Endothelial cell (in vitro differentiated cells): ENCODE data around the gene C4orf51. TPM values are rescaled to one million over a fixed set of nuclear protein-coding genes. Genes with fewer than 3 reads are reported as not detected.

Experiments used
- DNase-seq: peaks from one replicate; pipeline ENCODE4 v3.0.0; 2021; ENCODE audit warnings: low spot score
- H3K27ac Mint-ChIP-seq: one replicate; pipeline ENCODE4 v1.8.0; 2021; ENCODE audit warnings: mixed read lengths, inconsistent platforms; ENCODE audit not compliant: unreplicated experiment
- H3K27me3 Mint-ChIP-seq: one replicate; pipeline ENCODE4 v1.8.0; 2021; ENCODE audit warnings: mild to moderate bottlenecking, moderate library complexity, mixed read lengths, inconsistent platforms; ENCODE audit not compliant: unreplicated experiment
- H3K36me3 Mint-ChIP-seq: one replicate; pipeline ENCODE4 v1.8.0; 2021; ENCODE audit warnings: mild to moderate bottlenecking, low read depth, mixed read lengths, inconsistent platforms; ENCODE audit not compliant: unreplicated experiment
- H3K4me1 Mint-ChIP-seq: one replicate; pipeline ENCODE4 v1.8.0; 2021; ENCODE audit warnings: mild to moderate bottlenecking, mixed read lengths, inconsistent platforms; ENCODE audit not compliant: unreplicated experiment
- H3K4me3 Mint-ChIP-seq: one replicate; pipeline ENCODE4 v1.8.0; 2021; ENCODE audit warnings: mild to moderate bottlenecking, mixed read lengths, inconsistent platforms; ENCODE audit not compliant: unreplicated experiment
- H3K9me3 Mint-ChIP-seq: one replicate; pipeline ENCODE4 v1.8.0; 2021; ENCODE audit warnings: mixed read lengths, inconsistent platforms; ENCODE audit not compliant: unreplicated experiment
- total RNA-seq: library from RNA; stranded (reverse); fragmentation: NEBNext Ultra II Directional; extraction: Animal tissue kit (Norgen Biotek cat#: 25700); gene quantifications from one replicate; pipeline ENCODE4 v1.2.1, GENCODE V29; 2021; ENCODE audit not compliant: unreplicated experiment
- TF ChIP-seq, protein P1 (sequence below): fragments of 200-600 bp; sonication (generic); IDR thresholded peaks from one replicate; pipeline ENCODE4 v1.5.0; 2021; ENCODE audit warnings: antibody characterized with exemption; ENCODE audit not compliant: unreplicated experiment

Gene C4orf51
- total RNA-seq, 1 donor from 2014 or later: not detected

DNA sequence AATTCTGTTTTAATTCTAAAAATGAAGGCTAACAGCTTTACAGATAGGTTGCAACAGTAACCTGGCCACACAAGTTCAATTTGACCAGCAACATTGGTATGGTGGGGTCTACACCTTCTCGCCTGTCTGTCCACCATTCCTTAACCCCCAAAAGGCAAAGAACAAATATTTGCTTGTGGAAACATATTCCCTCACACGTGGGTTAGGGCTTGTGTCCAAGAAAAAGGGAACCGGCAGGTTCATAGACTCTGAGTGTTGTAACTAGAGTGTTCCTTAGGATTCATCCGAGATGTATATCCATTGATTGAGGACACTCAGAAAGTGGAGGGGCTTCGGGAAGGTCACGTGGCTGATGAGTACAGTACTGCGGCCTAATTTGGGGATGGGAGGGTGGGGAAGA is 54.1 kb downstream of the C4orf51 start:
- Mint-ChIP-seq H3K4me1 (peaks cover 26% of the 10 kb centered on the region), H3K4me3 (peak overlapping the region; percentile 81)

DNA sequence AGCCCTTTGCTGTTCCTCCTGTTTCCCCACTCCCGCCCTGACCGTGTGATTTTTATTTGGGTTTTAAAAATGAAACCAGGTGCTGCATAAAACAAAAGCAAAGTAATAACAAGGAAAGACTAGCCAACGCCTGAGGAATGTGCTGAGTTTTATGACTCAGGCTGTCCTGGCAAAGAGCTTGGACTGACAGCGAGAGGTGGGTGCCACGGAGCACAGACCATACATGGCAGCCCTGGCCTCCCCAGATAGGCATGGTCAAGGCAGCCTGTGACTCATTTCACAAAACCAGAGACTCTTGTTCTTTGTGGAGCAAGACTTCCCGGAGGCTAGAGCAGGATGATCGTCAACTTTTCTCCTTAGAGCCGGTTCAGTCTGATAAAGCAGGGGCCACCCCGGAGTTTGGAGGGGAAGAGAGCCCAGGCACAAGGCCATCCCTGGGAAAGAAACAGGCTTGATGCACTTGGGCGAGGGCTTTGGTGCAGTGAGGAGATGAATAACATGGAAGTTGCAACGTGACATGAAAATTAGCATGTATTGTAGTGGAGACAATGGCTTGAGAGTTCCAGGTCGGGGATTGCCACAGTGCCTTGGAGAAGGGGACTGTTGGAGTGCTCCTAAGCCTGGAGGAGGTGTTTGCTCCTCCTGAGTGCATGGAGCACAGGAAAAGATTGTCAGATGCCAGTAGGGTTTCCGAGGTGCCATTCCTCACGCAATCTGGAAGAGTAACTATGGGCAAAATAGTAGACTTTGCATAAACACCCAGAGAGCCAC is 54.8 kb downstream of the C4orf51 start:
- Mint-ChIP-seq H3K27me3 (peaks cover 9% of the 10 kb centered on the region), H3K36me3 (no peaks in the 10 kb centered on the region), H3K4me1 (peaks cover 26% of the 10 kb centered on the region), H3K4me3 (no peak overlapping the region), H3K9me3 (no peaks in the 10 kb centered on the region), H3K27ac (peak overlapping the region; percentile 36)
- TF ChIP-seq, protein P1, sequence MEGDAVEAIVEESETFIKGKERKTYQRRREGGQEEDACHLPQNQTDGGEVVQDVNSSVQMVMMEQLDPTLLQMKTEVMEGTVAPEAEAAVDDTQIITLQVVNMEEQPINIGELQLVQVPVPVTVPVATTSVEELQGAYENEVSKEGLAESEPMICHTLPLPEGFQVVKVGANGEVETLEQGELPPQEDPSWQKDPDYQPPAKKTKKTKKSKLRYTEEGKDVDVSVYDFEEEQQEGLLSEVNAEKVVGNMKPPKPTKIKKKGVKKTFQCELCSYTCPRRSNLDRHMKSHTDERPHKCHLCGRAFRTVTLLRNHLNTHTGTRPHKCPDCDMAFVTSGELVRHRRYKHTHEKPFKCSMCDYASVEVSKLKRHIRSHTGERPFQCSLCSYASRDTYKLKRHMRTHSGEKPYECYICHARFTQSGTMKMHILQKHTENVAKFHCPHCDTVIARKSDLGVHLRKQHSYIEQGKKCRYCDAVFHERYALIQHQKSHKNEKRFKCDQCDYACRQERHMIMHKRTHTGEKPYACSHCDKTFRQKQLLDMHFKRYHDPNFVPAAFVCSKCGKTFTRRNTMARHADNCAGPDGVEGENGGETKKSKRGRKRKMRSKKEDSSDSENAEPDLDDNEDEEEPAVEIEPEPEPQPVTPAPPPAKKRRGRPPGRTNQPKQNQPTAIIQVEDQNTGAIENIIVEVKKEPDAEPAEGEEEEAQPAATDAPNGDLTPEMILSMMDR: no peak
- DNase-seq: no peak

More for the DNA sequence above, 54.1 kb downstream of the C4orf51 start:
- DNase-seq: no peak
- H3K27ac Mint-ChIP-seq: peak overlapping the region; percentile 93
- H3K9me3 Mint-ChIP-seq: no peaks in the 10 kb centered on the region
- TF ChIP-seq, protein P1: no peak
- H3K27me3 Mint-ChIP-seq: peaks cover 9% of the 10 kb centered on the region
- H3K36me3 Mint-ChIP-seq: no peaks in the 10 kb centered on the region

DNA sequence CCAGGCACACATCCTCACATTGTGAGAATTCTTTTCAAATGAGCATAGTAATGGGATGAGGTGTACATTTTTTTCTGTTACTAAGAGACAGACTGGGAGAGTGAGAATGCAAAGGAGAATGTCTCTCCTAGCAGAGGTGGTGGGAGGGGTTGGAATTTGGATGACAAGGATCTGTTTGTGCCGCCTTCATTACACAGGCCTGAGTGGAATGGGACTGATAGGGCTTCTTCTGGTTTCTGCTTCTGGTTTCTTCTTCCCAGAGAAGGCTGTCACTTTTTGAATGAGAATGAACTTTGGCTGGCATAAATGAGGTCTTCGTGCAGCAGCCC is 55.4 kb downstream of the C4orf51 start:
- Mint-ChIP-seq H3K4me3 (no peak overlapping the region), H3K27ac (peak overlapping the region; percentile 36), H3K4me1 (peaks cover 26% of the 10 kb centered on the region), H3K9me3 (no peaks in the 10 kb centered on the region), H3K36me3 (no peaks in the 10 kb centered on the region), H3K27me3 (peaks cover 9% of the 10 kb centered on the region)
- TF ChIP-seq, protein P1: no peak
- no peak for DNase-seq

DNA sequence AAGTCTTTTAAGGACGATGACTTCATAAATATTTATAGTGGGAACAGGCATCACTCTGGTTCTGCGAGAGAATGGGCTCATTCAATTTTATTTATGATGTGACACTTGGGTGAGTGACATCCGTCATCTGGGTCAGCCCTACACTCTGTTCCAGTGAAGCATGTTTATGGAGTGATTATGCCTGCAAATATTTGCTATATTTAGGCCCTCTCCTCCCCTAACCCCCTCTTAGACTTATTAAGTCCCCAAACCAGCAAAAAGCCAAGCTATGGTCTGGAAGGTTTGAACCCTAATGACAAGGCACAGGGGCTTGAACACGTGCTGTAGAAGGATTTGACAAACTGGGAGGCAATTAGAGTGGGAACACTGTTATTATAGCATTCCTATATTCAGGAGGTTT is 55.9 kb downstream of the C4orf51 start:
- no peaks in the 10 kb centered on the region for H3K9me3 Mint-ChIP-seq
- peaks cover 9% of the 10 kb centered on the region for H3K27me3 Mint-ChIP-seq
- H3K36me3 Mint-ChIP-seq: no peaks in the 10 kb centered on the region
- TF ChIP-seq, protein P1: no peak
- no peak overlapping the region for H3K4me3 Mint-ChIP-seq
- DNase-seq: no peak
- no peak overlapping the region for H3K27ac Mint-ChIP-seq
- H3K4me1 Mint-ChIP-seq: peaks cover 26% of the 10 kb centered on the region

DNA sequence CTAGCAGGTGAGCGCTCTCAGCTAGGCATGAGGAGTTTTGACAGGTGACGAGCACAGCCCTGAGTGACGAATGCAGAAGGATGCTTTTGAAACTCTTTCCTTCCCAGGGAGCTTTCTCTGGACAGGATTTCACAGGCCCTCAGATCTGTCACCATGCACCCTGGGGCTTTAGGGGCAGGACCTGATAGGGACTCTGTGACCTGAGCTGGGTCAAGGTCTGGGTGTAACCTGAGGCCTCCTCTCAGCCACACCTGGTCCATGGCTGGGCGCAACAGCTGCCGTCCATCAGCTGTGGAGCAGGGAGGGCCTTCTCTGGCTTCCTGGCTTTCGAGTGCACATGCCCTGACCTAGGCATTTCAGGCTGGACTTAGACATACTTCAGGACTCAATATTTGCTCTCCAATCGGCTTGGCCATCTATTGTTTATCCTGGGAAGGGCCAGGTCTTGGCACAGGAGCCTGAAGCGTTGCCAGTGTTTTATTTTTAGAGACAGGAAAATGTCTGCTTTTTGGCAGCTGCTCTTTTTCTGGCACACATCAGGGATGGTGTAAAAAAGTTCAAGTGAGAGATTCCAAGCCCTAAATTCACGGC is 56.4 kb downstream of the C4orf51 start:
- H3K4me1 Mint-ChIP-seq: peaks cover 26% of the 10 kb centered on the region
- no peaks in the 10 kb centered on the region for H3K9me3 Mint-ChIP-seq
- TF ChIP-seq, protein P1: no peak
- no peak overlapping the region for H3K4me3 Mint-ChIP-seq
- peaks cover 9% of the 10 kb centered on the region for H3K27me3 Mint-ChIP-seq
- DNase-seq: no peak
- no peak overlapping the region for H3K27ac Mint-ChIP-seq
- H3K36me3 Mint-ChIP-seq: no peaks in the 10 kb centered on the region
